ENCODE measurements around the gene CARD9.
A peak's percentile ranks its signal among the peaks of the same experiment; 100 is the strongest.

CARD9 gene

GRCh38 chr9:136403538-136403914 lies 30.1 kb upstream of the CARD9 start:
- CTCF ChIA-PET, result interaction anchor here (0.5 to 9.7 kb wide), 3 partner anchors 9 to 91 kb away, joined by 3 to 142 read pairs (median 35); no protein-coding TSS in a partner anchor
- TF ChIP-seq CTCF (IDR thresholded peaks at IDR 0.05; ENCODE audit: insufficient read depth, low read length, missing control alignments), result no peak
- POLR2A ChIA-PET, result no interaction called here
- no peak overlapping the region for H3K4me3 ChIP-seq (ENCODE audit: low read depth, low read length)
- DNase-seq (ENCODE audit: low read depth, low spot score), result no peak

- no peak for TF ChIP-seq CTCF (IDR thresholded peaks at IDR 0.05; ENCODE audit: insufficient read depth, low read length, missing control alignments)
- ChIA-PET CTCF (interaction anchor here (1.1 to 9.7 kb wide), 11 partner anchors 7 to 89 kb away, joined by 3 to 142 read pairs (median 18); partner anchors contain the start of genes DNLZ, ENTR1 and PMPCA), POLR2A (no interaction called here)
- H3K4me3 ChIP-seq (ENCODE audit: low read depth, low read length), result no peak overlapping the region
- DNase-seq (ENCODE audit: low read depth, low spot score), result no peak
Measured at GRCh38 chr9:136402067-136402466, 28.6 kb upstream of the CARD9 start.

GRCh38 chr9:136401173-136401922 lies 27.9 kb upstream of the CARD9 start:
- H3K4me3 ChIP-seq (ENCODE audit: low read depth, low read length), result no peak overlapping the region
- TF ChIP-seq CTCF (IDR thresholded peaks at IDR 0.05; ENCODE audit: insufficient read depth, low read length, missing control alignments), result no peak
- ChIA-PET POLR2A (interaction anchor here (1.1 kb wide), 1 partner anchor 8 kb away, joined by 6 read pairs; no protein-coding TSS in a partner anchor), CTCF (interaction anchor here (0.6 to 9.7 kb wide), 26 partner anchors 8 to 429 kb away, joined by 3 to 142 read pairs (median 5); partner anchors contain the start of genes DNLZ, ENTR1 and PMPCA)
- DNase-seq (ENCODE audit: low read depth, low spot score), result no peak

- no peak for DNase-seq (ENCODE audit: low read depth, low spot score)
- POLR2A ChIA-PET, result interaction anchor here (1.1 kb wide), 1 partner anchor 9 kb away, joined by 6 read pairs; no protein-coding TSS in a partner anchor
- peak; percentile 80 for TF ChIP-seq CTCF (IDR thresholded peaks at IDR 0.05; ENCODE audit: insufficient read depth, low read length, missing control alignments)
- CTCF ChIA-PET, result interaction anchor here (0.6 to 9.7 kb wide), 25 partner anchors 8 to 428 kb away, joined by 3 to 142 read pairs (median 5); partner anchors contain the start of genes DNLZ, ENTR1 and PMPCA
- peak within 1 kb of the TSS; percentile 83 for H3K4me3 ChIP-seq (ENCODE audit: low read depth, low read length)
Measured at GRCh38 chr9:136400038-136400834, 26.8 kb upstream of the CARD9 start, which contains the start of gene SNAPC4. SNAPC4 (minus strand) TSS chr9:136400170; CDS start chr9:136398428, 1,742 bp downstream.

GRCh38 chr9:136399176-136400037 lies 25.9 kb upstream of the CARD9 start:
- no peak for DNase-seq (ENCODE audit: low read depth, low spot score)
- ChIA-PET POLR2A (no interaction called here), CTCF (interaction anchor here (1.6 to 9.7 kb wide), 9 partner anchors 7 to 87 kb away, joined by 5 to 142 read pairs (median 26); partner anchors contain the start of genes DNLZ, ENTR1 and PMPCA)
- H3K4me3 ChIP-seq (ENCODE audit: low read depth, low read length), result peak overlapping the region; percentile 83
- no peak for TF ChIP-seq CTCF (IDR thresholded peaks at IDR 0.05; ENCODE audit: insufficient read depth, low read length, missing control alignments)
